ENCODE data around the gene GLDC.

The GLDC gene

DNA sequence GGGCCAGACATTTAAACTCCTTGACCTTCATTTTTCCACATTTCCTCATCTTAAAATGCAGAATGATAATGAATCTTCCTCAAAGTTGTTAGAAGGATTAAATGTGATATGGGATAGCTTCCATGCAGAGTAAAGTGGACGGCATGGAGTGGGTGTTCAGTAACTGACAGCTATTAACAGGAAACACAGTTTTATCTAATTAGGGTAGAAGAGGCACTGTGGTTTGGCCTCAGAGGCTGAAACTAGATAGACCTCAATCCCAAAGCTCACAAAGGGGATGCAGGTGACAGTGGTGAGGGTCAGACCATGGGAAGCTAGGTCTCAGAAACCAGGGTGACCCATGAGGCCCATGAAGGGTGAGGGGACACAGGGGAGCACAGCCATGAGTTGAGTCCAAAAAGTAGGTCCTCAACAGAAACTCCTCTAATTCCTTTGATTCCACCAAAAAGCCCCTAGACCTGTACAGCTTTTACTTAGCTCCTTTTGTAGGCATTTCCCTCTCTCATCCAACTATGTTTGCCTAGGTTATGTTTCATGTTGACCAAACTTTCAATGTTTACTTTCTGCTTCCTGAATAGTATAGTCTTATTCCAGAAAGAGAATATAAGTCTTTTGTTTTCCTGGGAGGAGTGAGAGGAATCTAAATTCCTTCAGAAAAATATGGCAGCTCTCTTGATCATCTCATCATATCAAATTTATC lies 27.9 kb upstream of the GLDC start:
- DNase-seq (ENCODE audit: extremely low read depth, low read depth), result no peak
- TF ChIP-seq, protein P1, sequence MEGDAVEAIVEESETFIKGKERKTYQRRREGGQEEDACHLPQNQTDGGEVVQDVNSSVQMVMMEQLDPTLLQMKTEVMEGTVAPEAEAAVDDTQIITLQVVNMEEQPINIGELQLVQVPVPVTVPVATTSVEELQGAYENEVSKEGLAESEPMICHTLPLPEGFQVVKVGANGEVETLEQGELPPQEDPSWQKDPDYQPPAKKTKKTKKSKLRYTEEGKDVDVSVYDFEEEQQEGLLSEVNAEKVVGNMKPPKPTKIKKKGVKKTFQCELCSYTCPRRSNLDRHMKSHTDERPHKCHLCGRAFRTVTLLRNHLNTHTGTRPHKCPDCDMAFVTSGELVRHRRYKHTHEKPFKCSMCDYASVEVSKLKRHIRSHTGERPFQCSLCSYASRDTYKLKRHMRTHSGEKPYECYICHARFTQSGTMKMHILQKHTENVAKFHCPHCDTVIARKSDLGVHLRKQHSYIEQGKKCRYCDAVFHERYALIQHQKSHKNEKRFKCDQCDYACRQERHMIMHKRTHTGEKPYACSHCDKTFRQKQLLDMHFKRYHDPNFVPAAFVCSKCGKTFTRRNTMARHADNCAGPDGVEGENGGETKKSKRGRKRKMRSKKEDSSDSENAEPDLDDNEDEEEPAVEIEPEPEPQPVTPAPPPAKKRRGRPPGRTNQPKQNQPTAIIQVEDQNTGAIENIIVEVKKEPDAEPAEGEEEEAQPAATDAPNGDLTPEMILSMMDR (IDR thresholded peaks at IDR 0.05; ENCODE audit: low read depth, low read length), result no peak

DNA sequence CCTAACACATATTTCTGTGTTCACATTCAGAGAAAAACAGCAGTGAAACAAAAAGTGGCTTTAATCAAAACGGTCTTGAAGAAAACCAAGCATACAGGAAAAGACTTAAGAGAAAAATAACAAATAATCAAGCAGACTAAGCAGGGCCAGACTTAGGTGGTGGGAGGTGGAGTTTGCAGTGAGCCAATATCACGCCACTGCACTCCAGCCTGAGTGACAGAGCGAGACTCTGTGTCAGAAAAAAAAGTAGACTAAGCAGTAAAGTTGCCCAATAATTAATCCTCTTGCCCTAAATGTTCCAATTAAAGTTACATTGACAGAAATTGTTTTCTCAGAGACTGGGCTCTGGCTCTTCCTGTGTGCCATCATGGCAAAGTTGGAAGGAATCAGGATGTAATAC lies 26.6 kb upstream of the GLDC start:
- TF ChIP-seq, protein P1 (IDR thresholded peaks at IDR 0.05; ENCODE audit: low read depth, low read length), result no peak
- no peak for DNase-seq (ENCODE audit: extremely low read depth, low read depth)

DNA sequence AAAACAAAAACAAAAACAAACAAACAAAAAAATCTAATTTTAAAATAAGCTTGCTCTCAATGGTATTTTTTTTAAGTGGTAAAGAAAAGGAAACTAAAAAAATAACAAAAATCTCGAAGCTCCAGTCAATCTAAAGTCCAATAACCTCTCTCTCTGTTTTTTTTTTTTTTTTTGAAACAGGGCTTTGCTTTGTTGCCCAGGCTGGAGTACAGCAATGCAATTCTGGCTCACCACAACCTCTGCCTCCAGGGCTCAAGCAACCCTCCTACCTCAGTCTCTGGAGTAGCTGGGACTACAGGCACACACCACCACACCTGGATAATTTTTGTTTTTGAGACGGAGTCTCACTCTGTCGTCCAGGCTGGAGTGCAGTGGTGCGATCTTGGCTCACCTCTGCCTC lies 25.9 kb upstream of the GLDC start:
- DNase-seq (ENCODE audit: extremely low read depth, low read depth), result no peak
- TF ChIP-seq, protein P1 (IDR thresholded peaks at IDR 0.05; ENCODE audit: low read depth, low read length), result no peak

DNA sequence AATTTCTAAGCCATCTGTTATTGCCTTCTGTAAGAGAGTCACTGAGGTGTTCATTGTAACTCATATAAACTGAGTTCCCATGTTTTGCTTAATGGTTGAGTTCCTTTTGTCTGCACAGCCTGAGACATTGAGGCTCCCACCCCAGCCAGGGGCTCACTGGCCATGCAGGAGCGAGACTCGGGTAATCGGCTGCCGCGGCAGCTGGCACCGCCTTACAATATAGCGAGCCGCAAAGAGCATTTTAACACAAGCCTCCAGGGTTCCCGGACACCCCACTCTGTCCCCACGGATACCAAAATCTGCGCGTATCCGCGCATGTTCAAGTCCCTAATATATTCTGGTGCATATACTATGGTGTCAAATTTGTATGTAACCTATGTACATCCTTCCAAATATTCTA lies 24.4 kb upstream of the GLDC start:
- TF ChIP-seq, protein P1 (IDR thresholded peaks at IDR 0.05; ENCODE audit: low read depth, low read length), result no peak
- DNase-seq (ENCODE audit: extremely low read depth, low read depth), result no peak

DNA sequence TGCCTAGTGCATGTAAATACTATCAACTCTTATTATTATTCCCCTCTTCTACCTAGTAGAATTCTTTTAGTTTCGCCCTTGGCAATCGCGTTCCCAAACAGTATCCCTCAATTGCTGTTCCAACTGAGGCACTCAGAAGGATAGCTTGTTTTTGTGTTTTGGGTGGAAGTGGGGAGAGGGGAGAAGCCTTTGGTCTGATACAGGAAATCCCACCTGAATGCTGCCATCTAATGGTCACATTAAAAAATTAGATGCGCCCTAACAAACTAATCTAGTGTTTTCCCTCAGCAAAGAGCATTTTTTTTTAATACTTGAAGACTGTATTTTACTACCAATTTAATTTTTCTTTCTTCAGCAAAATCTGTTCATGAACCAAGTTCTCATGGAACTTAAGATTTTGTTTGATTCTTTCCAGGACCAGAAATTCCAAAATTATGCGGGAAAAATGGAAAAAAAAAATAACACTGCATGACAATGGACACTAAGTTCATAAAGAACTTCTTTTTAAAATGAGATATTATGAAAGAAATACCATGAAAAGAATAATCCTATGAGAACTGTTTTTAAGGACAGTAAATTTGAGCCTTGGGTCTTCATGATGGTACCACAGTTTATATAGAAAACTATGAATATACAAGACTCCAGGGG lies 22.2 kb upstream of the GLDC start:
- no peak for DNase-seq (ENCODE audit: extremely low read depth, low read depth)

DNA sequence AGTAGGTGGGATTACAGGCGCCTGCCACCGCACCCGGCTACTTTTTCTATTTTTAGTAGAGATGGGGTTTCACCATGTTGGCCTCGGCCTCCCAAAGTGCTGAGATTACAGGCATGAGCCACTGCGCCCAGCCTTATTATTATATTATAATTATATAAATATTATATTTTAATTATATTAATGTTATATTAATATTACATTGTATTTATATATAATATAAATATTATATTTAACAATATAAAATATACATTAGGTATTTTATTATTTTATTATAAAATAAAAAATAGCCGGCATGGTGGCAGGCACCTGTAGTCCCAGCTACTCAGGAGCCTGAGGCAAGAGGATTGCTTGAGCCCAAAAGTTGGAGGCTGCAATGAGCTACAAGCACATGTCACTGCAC lies 21.6 kb upstream of the GLDC start:
- DNase-seq (ENCODE audit: extremely low read depth, low read depth), result no peak
- TF ChIP-seq, protein P1 (IDR thresholded peaks at IDR 0.05; ENCODE audit: low read depth, low read length), result no peak

More for the DNA sequence above, 22.2 kb upstream of the GLDC start:
- TF ChIP-seq, protein P1 (IDR thresholded peaks at IDR 0.05; ENCODE audit: low read depth, low read length), result peak; percentile 54

DNA sequence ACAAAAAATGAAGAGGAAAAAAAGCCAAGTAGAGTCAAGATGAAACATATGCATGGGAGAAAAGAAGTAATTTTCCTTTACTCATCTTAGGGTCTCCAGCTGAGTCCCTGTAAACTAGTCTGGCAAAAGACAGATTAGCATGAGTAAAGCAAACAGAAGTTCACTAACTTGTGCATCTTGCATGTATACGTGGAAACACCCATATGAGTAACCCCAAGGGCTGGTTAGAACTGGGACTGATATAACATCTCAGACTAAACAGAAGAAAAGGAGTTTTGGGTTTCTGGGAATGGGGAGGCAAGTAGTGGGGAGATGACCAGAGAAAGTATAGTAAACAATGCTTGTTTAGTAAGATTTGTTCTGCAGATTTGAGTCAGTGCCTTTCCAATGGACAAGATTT lies 20.1 kb upstream of the GLDC start:
- TF ChIP-seq, protein P1 (IDR thresholded peaks at IDR 0.05; ENCODE audit: low read depth, low read length), result no peak
- DNase-seq (ENCODE audit: extremely low read depth, low read depth), result no peak

Data from AG09319 (cell line).